ENCODE data around the gene CUX1.
A peak's percentile ranks its signal among the peaks of the same experiment; 100 is the strongest.
"Not testable (repeated sequence)": the region's sequence is repeated elsewhere in the genome, so short reads cannot be mapped to it uniquely, and the experiment has no call there.

The CUX1 gene

GRCh38 chr7:101816595-101817470 is 593 bp upstream of the CUX1 start:
- no peaks in the 10 kb centered on the region for H3K27me3 ChIP-seq (ENCODE audit: control insufficient read depth in 1 of 2, insufficient read depth in 2 of 2, low read length in 2 of 2)
- H3K27ac ChIP-seq (ENCODE audit: low read length), result no peak overlapping the region
- peaks cover 20% of the 10 kb centered on the region for H3K4me1 ChIP-seq (ENCODE audit: control insufficient read depth, insufficient read depth, low read length)
- peak overlapping the region; percentile 46 to 74 for H3K4me3 ChIP-seq (ENCODE audit: low read length in 2 of 2)
- peak overlapping the region in 1 of 2 donors; percentile 64 for H3K9ac ChIP-seq (ENCODE audit: low read length in 2 of 2)
- no peaks in the 10 kb centered on the region for H3K9me3 ChIP-seq (ENCODE audit: control insufficient read depth in 2 of 2, low read length in 2 of 2)
- no peaks in the 10 kb centered on the region for H3K36me3 ChIP-seq (ENCODE audit: control insufficient read depth in 2 of 2, insufficient read depth in 2 of 2, low read length in 2 of 2)

- no peaks in the 10 kb centered on the region for H3K9me3 ChIP-seq (ENCODE audit: control insufficient read depth in 2 of 2, low read length in 2 of 2)
- H3K27me3 ChIP-seq (ENCODE audit: control insufficient read depth in 1 of 2, insufficient read depth in 2 of 2, low read length in 2 of 2), result no peaks in the 10 kb centered on the region
- no peak overlapping the region for H3K9ac ChIP-seq (ENCODE audit: low read length in 2 of 2)
- peaks cover 27% of the 10 kb centered on the region for H3K4me1 ChIP-seq (ENCODE audit: control insufficient read depth, insufficient read depth, low read length)
- H3K36me3 ChIP-seq (ENCODE audit: control insufficient read depth in 2 of 2, insufficient read depth in 2 of 2, low read length in 2 of 2), result no peaks in the 10 kb centered on the region
- H3K4me3 ChIP-seq (ENCODE audit: low read length in 2 of 2), result peak overlapping the region in 1 of 2 donors; percentile 24
- H3K27ac ChIP-seq (ENCODE audit: low read length), result peak overlapping the region; percentile 37
Measured at GRCh38 chr7:101818287-101819071, 1.1 kb downstream of the CUX1 start.

GRCh38 chr7:101819183-101819582 is 1.8 kb downstream of the CUX1 start:
- Histone ChIP-seq H3K4me1 (ENCODE audit: control insufficient read depth, insufficient read depth, low read length) (peaks cover 27% of the 10 kb centered on the region), H3K4me3 (ENCODE audit: low read length in 2 of 2) (no peak overlapping the region), H3K36me3 (ENCODE audit: control insufficient read depth in 2 of 2, insufficient read depth in 2 of 2, low read length in 2 of 2) (no peaks in the 10 kb centered on the region), H3K9ac (ENCODE audit: low read length in 2 of 2) (no peak overlapping the region), H3K27ac (ENCODE audit: low read length) (peak overlapping the region; percentile 37), H3K9me3 (ENCODE audit: control insufficient read depth in 2 of 2, low read length in 2 of 2) (no peaks in the 10 kb centered on the region), H3K27me3 (ENCODE audit: control insufficient read depth in 1 of 2, insufficient read depth in 2 of 2, low read length in 2 of 2) (no peaks in the 10 kb centered on the region)

GRCh38 chr7:101819913-101820522 is 2.6 kb downstream of the CUX1 start:
- Histone ChIP-seq H3K4me3 (ENCODE audit: low read length in 2 of 2) (no peak overlapping the region), H3K27me3 (ENCODE audit: control insufficient read depth in 1 of 2, insufficient read depth in 2 of 2, low read length in 2 of 2) (no peaks in the 10 kb centered on the region), H3K36me3 (ENCODE audit: control insufficient read depth in 2 of 2, insufficient read depth in 2 of 2, low read length in 2 of 2) (no peaks in the 10 kb centered on the region), H3K27ac (ENCODE audit: low read length) (no peak overlapping the region), H3K4me1 (ENCODE audit: control insufficient read depth, insufficient read depth, low read length) (peaks cover 24% of the 10 kb centered on the region), H3K9me3 (ENCODE audit: control insufficient read depth in 2 of 2, low read length in 2 of 2) (no peaks in the 10 kb centered on the region), H3K9ac (ENCODE audit: low read length in 2 of 2) (no peak overlapping the region)

- H3K9me3 ChIP-seq (ENCODE audit: control insufficient read depth in 2 of 2, low read length in 2 of 2), result no peaks in the 10 kb centered on the region
- no peak overlapping the region for H3K27ac ChIP-seq (ENCODE audit: low read length)
- no peaks in the 10 kb centered on the region for H3K36me3 ChIP-seq (ENCODE audit: control insufficient read depth in 2 of 2, insufficient read depth in 2 of 2, low read length in 2 of 2)
- no peak overlapping the region for H3K4me3 ChIP-seq (ENCODE audit: low read length in 2 of 2)
- H3K4me1 ChIP-seq (ENCODE audit: control insufficient read depth, insufficient read depth, low read length), result peaks cover 24% of the 10 kb centered on the region
- H3K9ac ChIP-seq (ENCODE audit: low read length in 2 of 2), result no peak overlapping the region
- H3K27me3 ChIP-seq (ENCODE audit: control insufficient read depth in 1 of 2, insufficient read depth in 2 of 2, low read length in 2 of 2), result no peaks in the 10 kb centered on the region
Measured at GRCh38 chr7:101820703-101821102, 3.3 kb downstream of the CUX1 start.

- not testable (repeated sequence) for H3K9me3 ChIP-seq (ENCODE audit: control insufficient read depth in 2 of 2, low read length in 2 of 2); H3K36me3 ChIP-seq (ENCODE audit: control insufficient read depth in 2 of 2, insufficient read depth in 2 of 2, low read length in 2 of 2); H3K27me3 ChIP-seq (ENCODE audit: control insufficient read depth in 1 of 2, insufficient read depth in 2 of 2, low read length in 2 of 2); H3K27ac ChIP-seq (ENCODE audit: low read length); H3K4me3 ChIP-seq (ENCODE audit: low read length in 2 of 2); H3K9ac ChIP-seq (ENCODE audit: low read length in 2 of 2)
- H3K4me1 ChIP-seq (ENCODE audit: control insufficient read depth, insufficient read depth, low read length), result peaks cover 19% of the 10 kb centered on the region
Measured at GRCh38 chr7:101822632-101823031, 5.2 kb downstream of the CUX1 start.

- H3K27me3 ChIP-seq (ENCODE audit: control insufficient read depth in 1 of 2, insufficient read depth in 2 of 2, low read length in 2 of 2), result no peaks in the 10 kb centered on the region
- H3K36me3 ChIP-seq (ENCODE audit: control insufficient read depth in 2 of 2, insufficient read depth in 2 of 2, low read length in 2 of 2), result no peaks in the 10 kb centered on the region
- peak overlapping the region in 1 of 2 donors; percentile 55 for H3K4me3 ChIP-seq (ENCODE audit: low read length in 2 of 2)
- H3K9ac ChIP-seq (ENCODE audit: low read length in 2 of 2), result peak overlapping the region in 1 of 2 donors; percentile 31
- no peaks in the 10 kb centered on the region for H3K9me3 ChIP-seq (ENCODE audit: control insufficient read depth in 2 of 2, low read length in 2 of 2)
- peak overlapping the region; percentile 49 for H3K27ac ChIP-seq (ENCODE audit: low read length)
- peaks cover 17% of the 10 kb centered on the region for H3K4me1 ChIP-seq (ENCODE audit: control insufficient read depth, insufficient read depth, low read length)
Measured at GRCh38 chr7:101823096-101823495, 5.7 kb downstream of the CUX1 start.

- H3K27me3 ChIP-seq (ENCODE audit: control insufficient read depth in 1 of 2, insufficient read depth in 2 of 2, low read length in 2 of 2), result no peaks in the 10 kb centered on the region
- H3K4me3 ChIP-seq (ENCODE audit: low read length in 2 of 2), result peak overlapping the region in 1 of 2 donors; percentile 55
- H3K27ac ChIP-seq (ENCODE audit: low read length), result peak overlapping the region; percentile 49
- H3K36me3 ChIP-seq (ENCODE audit: control insufficient read depth in 2 of 2, insufficient read depth in 2 of 2, low read length in 2 of 2), result no peaks in the 10 kb centered on the region
- H3K9ac ChIP-seq (ENCODE audit: low read length in 2 of 2), result peak overlapping the region in 1 of 2 donors; percentile 31
- no peaks in the 10 kb centered on the region for H3K9me3 ChIP-seq (ENCODE audit: control insufficient read depth in 2 of 2, low read length in 2 of 2)
- H3K4me1 ChIP-seq (ENCODE audit: control insufficient read depth, insufficient read depth, low read length), result peaks cover 20% of the 10 kb centered on the region
Measured at GRCh38 chr7:101823596-101823995, 6.2 kb downstream of the CUX1 start.

GRCh38 chr7:101824440-101824839 is 7.0 kb downstream of the CUX1 start:
- Histone ChIP-seq H3K27me3 (ENCODE audit: control insufficient read depth in 1 of 2, insufficient read depth in 2 of 2, low read length in 2 of 2) (no peaks in the 10 kb centered on the region), H3K9me3 (ENCODE audit: control insufficient read depth in 2 of 2, low read length in 2 of 2) (no peaks in the 10 kb centered on the region), H3K4me3 (ENCODE audit: low read length in 2 of 2) (no peak overlapping the region), H3K9ac (ENCODE audit: low read length in 2 of 2) (no peak overlapping the region), H3K27ac (ENCODE audit: low read length) (no peak overlapping the region), H3K36me3 (ENCODE audit: control insufficient read depth in 2 of 2, insufficient read depth in 2 of 2, low read length in 2 of 2) (no peaks in the 10 kb centered on the region), H3K4me1 (ENCODE audit: control insufficient read depth, insufficient read depth, low read length) (peaks cover 18% of the 10 kb centered on the region)

GRCh38 chr7:101826081-101826835 is 8.8 kb downstream of the CUX1 start:
- Histone ChIP-seq H3K4me3 (ENCODE audit: low read length in 2 of 2) (no peak overlapping the region), H3K27ac (ENCODE audit: low read length) (no peak overlapping the region), H3K4me1 (ENCODE audit: control insufficient read depth, insufficient read depth, low read length) (peaks cover 14% of the 10 kb centered on the region), H3K9me3 (ENCODE audit: control insufficient read depth in 2 of 2, low read length in 2 of 2) (no peaks in the 10 kb centered on the region), H3K27me3 (ENCODE audit: control insufficient read depth in 1 of 2, insufficient read depth in 2 of 2, low read length in 2 of 2) (no peaks in the 10 kb centered on the region), H3K9ac (ENCODE audit: low read length in 2 of 2) (no peak overlapping the region), H3K36me3 (ENCODE audit: control insufficient read depth in 2 of 2, insufficient read depth in 2 of 2, low read length in 2 of 2) (no peaks in the 10 kb centered on the region)
